ENCODE measurements around the gene DMD. TPM values are rescaled to one million over a fixed set of nuclear protein-coding genes. Genes with fewer than 3 reads are reported as not detected.

The DMD gene
- total and polyA plus RNA-seq, 5 donors, result 49.5 to 173 (median 125) TPM

- intact Hi-C loops (cut with DNase I), result no loop called here
- no peak for ATAC-seq
- Histone ChIP-seq H3K27me3 (ENCODE audit: control insufficient read depth, insufficient read depth) (no peaks in the 10 kb centered on the region), H3K9me3 (ENCODE audit: control insufficient read depth, low read length) (no peaks in the 10 kb centered on the region), H3K4me1 (ENCODE audit: control insufficient read depth, insufficient read depth, low read length) (no peaks in the 10 kb centered on the region), H3K27ac (ENCODE audit: low read length) (no peak overlapping the region), H3K4me3 (ENCODE audit: low read length) (no peak overlapping the region)
- 88% methylated on average over 2 of the region's 2 CpGs for WGBS
- DNase-seq, result no peak
These were observed 1910.1 kb downstream of the DMD start for GRCh38 chrX:31301203-31301602.

DNA sequence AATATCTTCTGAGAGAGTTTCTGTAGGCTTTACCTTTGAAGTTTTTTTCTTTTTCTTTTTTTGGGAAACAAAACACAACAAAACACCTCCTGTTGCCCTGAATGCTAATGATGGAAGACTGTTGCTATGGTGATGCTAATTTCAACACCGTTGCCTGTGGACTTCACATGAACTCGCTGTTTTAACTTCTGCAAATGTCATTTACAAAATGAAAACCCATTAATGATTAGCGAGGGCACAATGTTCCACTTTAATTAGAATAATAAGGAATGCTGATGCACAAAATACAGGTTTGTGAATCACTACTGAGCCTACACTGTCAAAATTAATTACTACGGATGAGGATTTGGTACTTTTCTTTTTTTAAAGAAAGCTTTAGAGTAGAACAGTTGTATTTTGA is 1912.4 kb downstream of the DMD start:
- no peaks in the 10 kb centered on the region for H3K27me3 ChIP-seq (ENCODE audit: control insufficient read depth, insufficient read depth)
- ATAC-seq (no peak), DNase-seq (no peak)
- H3K4me1 ChIP-seq (ENCODE audit: control insufficient read depth, insufficient read depth, low read length), result no peaks in the 10 kb centered on the region
- intact Hi-C loops (cut with DNase I), result no loop called here
- no peaks in the 10 kb centered on the region for H3K9me3 ChIP-seq (ENCODE audit: control insufficient read depth, low read length)
- H3K27ac ChIP-seq (ENCODE audit: low read length), result no peak overlapping the region
- 66% methylated on average over 4 of the region's 4 CpGs for WGBS
- no peak overlapping the region for H3K4me3 ChIP-seq (ENCODE audit: low read length)

DNA sequence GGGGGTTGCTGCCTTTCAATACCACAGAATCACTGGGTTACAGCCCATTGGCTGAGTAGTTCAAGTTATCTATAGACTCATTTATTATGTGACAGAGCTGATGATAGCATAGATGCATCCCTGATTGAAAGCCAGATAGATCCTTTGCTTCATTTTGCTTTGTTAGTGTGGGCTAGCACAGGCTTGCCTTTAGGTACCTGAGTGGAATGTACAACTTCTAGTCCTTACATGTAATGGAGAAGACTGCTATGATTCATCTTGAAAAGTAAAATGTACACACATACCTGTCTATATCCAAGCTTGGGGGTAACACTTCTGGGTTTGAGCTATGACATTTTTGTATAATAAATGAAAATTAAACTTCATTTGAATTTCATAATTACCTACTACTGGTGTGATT is 1913.5 kb downstream of the DMD start:
- Histone ChIP-seq H3K9me3 (ENCODE audit: control insufficient read depth, low read length) (no peaks in the 10 kb centered on the region), H3K27ac (ENCODE audit: low read length) (no peak overlapping the region), H3K4me3 (ENCODE audit: low read length) (no peak overlapping the region), H3K4me1 (ENCODE audit: control insufficient read depth, insufficient read depth, low read length) (no peaks in the 10 kb centered on the region), H3K27me3 (ENCODE audit: control insufficient read depth, insufficient read depth) (no peaks in the 10 kb centered on the region)
- intact Hi-C loops (cut with DNase I), result no loop called here
- no peak for DNase-seq
- no peak for ATAC-seq

DNA sequence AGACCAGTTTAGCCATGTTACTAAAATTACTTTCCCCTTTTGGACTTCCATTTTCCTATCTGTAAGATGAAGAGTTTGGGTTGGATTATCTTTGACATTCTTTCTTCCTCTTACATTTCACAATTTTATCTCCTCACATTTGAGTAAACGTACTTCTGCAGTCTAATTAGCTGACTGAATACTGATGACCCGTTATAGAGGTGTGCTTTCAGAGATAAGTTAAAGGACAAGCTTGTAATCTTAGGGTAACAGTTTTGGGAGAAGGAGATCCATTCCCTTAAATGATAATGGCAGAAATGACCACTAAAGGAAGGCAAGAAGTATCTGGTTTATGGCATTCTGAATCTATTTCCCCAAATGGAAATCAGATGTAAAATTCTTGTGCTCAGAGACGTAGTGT is 1916.9 kb downstream of the DMD start:
- H3K9me3 ChIP-seq (ENCODE audit: control insufficient read depth, low read length), result no peaks in the 10 kb centered on the region
- intact Hi-C loops (cut with DNase I), result no loop called here
- H3K4me1 ChIP-seq (ENCODE audit: control insufficient read depth, insufficient read depth, low read length), result no peaks in the 10 kb centered on the region
- ATAC-seq (no peak), DNase-seq (no peak)
- no peak overlapping the region for H3K4me3 ChIP-seq (ENCODE audit: low read length)
- WGBS, result 73% methylated on average over 3 of the region's 3 CpGs
- no peaks in the 10 kb centered on the region for H3K27me3 ChIP-seq (ENCODE audit: control insufficient read depth, insufficient read depth)
- no peak overlapping the region for H3K27ac ChIP-seq (ENCODE audit: low read length)

GRCh38 chrX:31293409-31293808 is 1917.9 kb downstream of the DMD start:
- Histone ChIP-seq H3K4me3 (ENCODE audit: low read length) (no peak overlapping the region), H3K27ac (ENCODE audit: low read length) (no peak overlapping the region), H3K4me1 (ENCODE audit: control insufficient read depth, insufficient read depth, low read length) (no peaks in the 10 kb centered on the region), H3K9me3 (ENCODE audit: control insufficient read depth, low read length) (no peaks in the 10 kb centered on the region), H3K27me3 (ENCODE audit: control insufficient read depth, insufficient read depth) (no peaks in the 10 kb centered on the region)
- 89% methylated on average over 6 of the region's 6 CpGs for whole genome bisulfite sequencing
- no peak for ATAC-seq
- intact Hi-C loops (cut with DNase I), result no loop called here
- no peak for DNase-seq

- Histone ChIP-seq H3K27ac (ENCODE audit: low read length) (no peak overlapping the region), H3K4me3 (ENCODE audit: low read length) (no peak overlapping the region), H3K4me1 (ENCODE audit: control insufficient read depth, insufficient read depth, low read length) (peaks cover 2% of the 10 kb centered on the region), H3K9me3 (ENCODE audit: control insufficient read depth, low read length) (no peaks in the 10 kb centered on the region), H3K27me3 (ENCODE audit: control insufficient read depth, insufficient read depth) (no peaks in the 10 kb centered on the region)
- ATAC-seq, result no peak
- no peak for DNase-seq
- intact Hi-C loops (cut with DNase I), result no loop called here
- 86% methylated on average over 5 of the region's 5 CpGs for WGBS
These were observed 1920.2 kb downstream of the DMD start for GRCh38 chrX:31291131-31291530.

GRCh38 chrX:31287861-31288260 is 1923.5 kb downstream of the DMD start:
- intact Hi-C loops (cut with DNase I), result no loop called here
- DNase-seq, result no peak

GRCh38 chrX:31280580-31280979 is 1930.8 kb downstream of the DMD start:
- intact Hi-C loops (cut with DNase I), result no loop called here
- Histone ChIP-seq H3K27me3 (ENCODE audit: control insufficient read depth, insufficient read depth) (no peaks in the 10 kb centered on the region), H3K9me3 (ENCODE audit: control insufficient read depth, low read length) (no peaks in the 10 kb centered on the region), H3K4me1 (ENCODE audit: control insufficient read depth, insufficient read depth, low read length) (no peaks in the 10 kb centered on the region), H3K4me3 (ENCODE audit: low read length) (no peak overlapping the region), H3K27ac (ENCODE audit: low read length) (no peak overlapping the region)
- ATAC-seq (no peak), DNase-seq (no peak)
- 86% methylated on average over 4 of the region's 4 CpGs for WGBS

More at GRCh38 chrX:31287861-31288260, 1923.5 kb downstream of the DMD start:
- H3K27ac ChIP-seq (ENCODE audit: low read length), result no peak overlapping the region
- peaks cover 2% of the 10 kb centered on the region for H3K4me1 ChIP-seq (ENCODE audit: control insufficient read depth, insufficient read depth, low read length)
- H3K4me3 ChIP-seq (ENCODE audit: low read length), result no peak overlapping the region
- WGBS, result 59% methylated on average over 4 of the region's 4 CpGs
- no peak for ATAC-seq
- H3K27me3 ChIP-seq (ENCODE audit: control insufficient read depth, insufficient read depth), result no peaks in the 10 kb centered on the region
- no peaks in the 10 kb centered on the region for H3K9me3 ChIP-seq (ENCODE audit: control insufficient read depth, low read length)

GRCh38 chrX:31279359-31279758 is 1932.0 kb downstream of the DMD start:
- Histone ChIP-seq H3K4me1 (ENCODE audit: control insufficient read depth, insufficient read depth, low read length) (no peaks in the 10 kb centered on the region), H3K9me3 (ENCODE audit: control insufficient read depth, low read length) (no peaks in the 10 kb centered on the region), H3K27ac (ENCODE audit: low read length) (no peak overlapping the region), H3K27me3 (ENCODE audit: control insufficient read depth, insufficient read depth) (no peaks in the 10 kb centered on the region), H3K4me3 (ENCODE audit: low read length) (no peak overlapping the region)
- no peak for ATAC-seq
- no peak for DNase-seq
- 84% methylated on average over 2 of the region's 2 CpGs for WGBS
- intact Hi-C loops (cut with DNase I), result no loop called here

DNA sequence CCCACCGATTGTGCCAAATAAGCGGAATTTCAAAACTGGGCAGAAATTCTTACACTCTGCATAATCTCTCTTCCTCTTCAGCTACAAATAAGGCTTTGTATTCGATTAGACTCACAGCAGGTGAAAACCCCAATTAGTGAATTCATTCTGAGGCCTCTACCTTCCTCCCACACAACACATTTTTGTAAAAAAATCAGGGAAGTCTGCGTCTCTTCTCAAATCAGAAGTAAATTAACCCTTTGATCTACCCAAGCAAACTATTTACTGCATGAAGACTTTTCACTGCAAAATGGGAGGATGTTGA is 1938.9 kb downstream of the DMD start:
- 60% methylated on average over 4 of the region's 4 CpGs for WGBS
- no peak for ATAC-seq
- Histone ChIP-seq H3K27ac (ENCODE audit: low read length) (no peak overlapping the region), H3K9me3 (ENCODE audit: control insufficient read depth, low read length) (no peaks in the 10 kb centered on the region), H3K4me1 (ENCODE audit: control insufficient read depth, insufficient read depth, low read length) (peaks cover 1% of the 10 kb centered on the region), H3K4me3 (ENCODE audit: low read length) (no peak overlapping the region), H3K27me3 (ENCODE audit: control insufficient read depth, insufficient read depth) (no peaks in the 10 kb centered on the region)
- intact Hi-C loops (cut with DNase I), result no loop called here
- no peak for DNase-seq

DNA sequence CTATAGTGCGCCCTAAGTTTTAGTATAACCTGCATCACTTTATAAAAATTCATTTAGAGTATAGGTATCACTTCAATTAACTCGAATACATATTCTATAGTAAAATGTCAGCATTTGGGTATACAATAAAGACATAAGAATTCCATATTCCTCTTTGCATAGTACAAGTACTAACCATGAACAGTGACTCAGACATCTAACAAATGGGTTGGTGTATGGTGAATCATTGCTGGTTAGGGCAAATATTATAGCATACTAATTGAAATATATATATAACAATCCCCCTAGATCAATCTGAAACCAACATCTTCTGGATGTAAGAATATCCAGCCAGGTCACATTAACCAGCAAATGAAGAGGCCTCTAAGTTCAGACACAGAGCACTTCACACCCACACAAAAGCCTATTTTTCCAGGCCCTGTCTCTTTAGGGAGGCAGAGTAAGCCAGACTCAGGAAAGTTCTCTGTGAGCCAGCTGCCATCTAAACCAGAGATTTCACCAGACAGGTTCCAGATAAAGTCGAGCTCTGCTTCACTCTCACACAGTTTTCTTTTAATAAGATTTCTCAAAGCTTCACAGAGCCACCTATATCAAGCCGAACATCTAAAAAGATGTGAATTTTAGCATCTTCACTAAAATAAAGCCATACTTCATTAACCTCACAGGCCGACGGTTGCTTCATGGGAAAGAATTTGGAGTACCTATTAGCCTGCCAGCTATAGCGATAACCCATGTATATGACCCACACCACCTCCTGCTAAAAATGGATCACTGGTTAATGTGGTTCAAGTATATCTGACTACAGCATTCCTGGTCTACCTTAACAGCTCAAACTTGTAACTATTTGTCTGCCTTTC is 1939.5 kb downstream of the DMD start:
- ATAC-seq (no peak), DNase-seq (no peak)
- WGBS, result 76% methylated on average over 7 of the region's 7 CpGs
- Histone ChIP-seq H3K4me1 (ENCODE audit: control insufficient read depth, insufficient read depth, low read length) (peaks cover 1% of the 10 kb centered on the region), H3K27ac (ENCODE audit: low read length) (no peak overlapping the region), H3K4me3 (ENCODE audit: low read length) (no peak overlapping the region), H3K27me3 (ENCODE audit: control insufficient read depth, insufficient read depth) (no peaks in the 10 kb centered on the region), H3K9me3 (ENCODE audit: control insufficient read depth, low read length) (no peaks in the 10 kb centered on the region)
- intact Hi-C loops (cut with DNase I), result no loop called here

- H3K9me3 ChIP-seq (ENCODE audit: control insufficient read depth, low read length), result no peaks in the 10 kb centered on the region
- H3K27ac ChIP-seq (ENCODE audit: low read length), result no peak overlapping the region
- 76% methylated on average over 3 of the region's 3 CpGs for WGBS
- DNase-seq (no peak), ATAC-seq (no peak)
- H3K4me1 ChIP-seq (ENCODE audit: control insufficient read depth, insufficient read depth, low read length), result peaks cover 1% of the 10 kb centered on the region
- intact Hi-C loops (cut with DNase I), result loop anchor here in 1 of 4 donors (10.0 kb wide), 1 partner anchor 225 kb away; no protein-coding TSS in a partner anchor
- H3K4me3 ChIP-seq (ENCODE audit: low read length), result no peak overlapping the region
- no peaks in the 10 kb centered on the region for H3K27me3 ChIP-seq (ENCODE audit: control insufficient read depth, insufficient read depth)
These were observed 1941.4 kb downstream of the DMD start for GRCh38 chrX:31269914-31270313.

Data from right cardiac atrium (tissue), 5 donors.